ENCODE measurements around the gene BSPRY.

DNA sequence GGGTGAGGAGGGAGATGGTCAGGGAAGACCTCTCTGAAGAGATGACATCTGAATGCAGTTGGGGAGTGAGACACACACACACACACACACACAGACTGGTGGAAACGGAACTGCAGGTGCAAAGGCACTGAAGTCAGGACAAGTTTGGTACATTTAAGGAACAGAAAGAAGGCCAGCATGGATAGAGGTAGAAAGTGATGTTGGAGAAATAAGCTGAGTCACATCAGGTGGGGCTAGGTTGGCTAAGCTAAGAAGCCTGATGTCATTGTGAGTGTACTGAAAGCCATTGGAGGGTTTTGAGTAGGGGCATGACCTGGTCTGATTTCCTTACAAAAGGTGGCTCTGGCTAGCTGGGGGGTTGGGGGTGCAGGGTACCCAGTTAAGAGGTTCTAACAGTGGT is 3.1 kb downstream of the BSPRY start:
- no peak for TF ChIP-seq EZH2phosphoT487 (IDR thresholded peaks at IDR 0.05; ENCODE audit: borderline replicate concordance, low read length)
- TF ChIP-seq, protein P1, sequence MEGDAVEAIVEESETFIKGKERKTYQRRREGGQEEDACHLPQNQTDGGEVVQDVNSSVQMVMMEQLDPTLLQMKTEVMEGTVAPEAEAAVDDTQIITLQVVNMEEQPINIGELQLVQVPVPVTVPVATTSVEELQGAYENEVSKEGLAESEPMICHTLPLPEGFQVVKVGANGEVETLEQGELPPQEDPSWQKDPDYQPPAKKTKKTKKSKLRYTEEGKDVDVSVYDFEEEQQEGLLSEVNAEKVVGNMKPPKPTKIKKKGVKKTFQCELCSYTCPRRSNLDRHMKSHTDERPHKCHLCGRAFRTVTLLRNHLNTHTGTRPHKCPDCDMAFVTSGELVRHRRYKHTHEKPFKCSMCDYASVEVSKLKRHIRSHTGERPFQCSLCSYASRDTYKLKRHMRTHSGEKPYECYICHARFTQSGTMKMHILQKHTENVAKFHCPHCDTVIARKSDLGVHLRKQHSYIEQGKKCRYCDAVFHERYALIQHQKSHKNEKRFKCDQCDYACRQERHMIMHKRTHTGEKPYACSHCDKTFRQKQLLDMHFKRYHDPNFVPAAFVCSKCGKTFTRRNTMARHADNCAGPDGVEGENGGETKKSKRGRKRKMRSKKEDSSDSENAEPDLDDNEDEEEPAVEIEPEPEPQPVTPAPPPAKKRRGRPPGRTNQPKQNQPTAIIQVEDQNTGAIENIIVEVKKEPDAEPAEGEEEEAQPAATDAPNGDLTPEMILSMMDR (conservative IDR thresholded peaks at IDR 0.05; ENCODE audit: low read depth, low read length), result no peak
